ENCODE data around the gene KIRREL2.
"Not testable (repeated sequence)": the region's sequence is repeated elsewhere in the genome, so short reads cannot be mapped to it uniquely, and the experiment has no call there.

KIRREL2 gene

DNA sequence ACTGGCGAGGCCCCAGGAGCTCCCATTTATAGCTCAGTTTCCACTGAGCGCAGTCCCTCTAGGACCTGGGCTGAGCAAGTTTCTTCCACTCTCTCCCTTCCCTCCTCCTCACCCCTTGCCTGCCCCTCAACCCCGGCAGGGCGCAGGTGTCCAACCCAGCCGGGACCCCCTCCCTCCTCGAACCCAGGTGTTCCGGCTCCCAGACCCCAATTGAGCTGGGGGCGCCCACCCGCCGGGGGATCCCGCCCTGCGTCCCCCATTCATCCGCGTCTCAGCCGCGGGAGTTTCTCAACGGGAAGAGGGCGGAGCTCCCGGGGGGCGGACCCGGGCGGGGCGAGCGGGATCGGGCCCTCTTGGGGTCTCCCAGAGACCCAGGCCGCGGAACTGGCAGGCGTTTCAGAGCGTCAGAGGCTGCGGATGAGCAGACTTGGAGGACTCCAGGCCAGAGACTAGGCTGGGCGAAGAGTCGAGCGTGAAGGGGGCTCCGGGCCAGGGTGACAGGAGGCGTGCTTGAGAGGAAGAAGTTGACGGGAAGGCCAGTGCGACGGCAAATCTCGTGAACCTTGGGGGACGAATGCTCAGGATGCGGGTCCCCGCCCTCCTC, at the start of gene KIRREL2:
TSS of gene KIRREL2 (plus strand) at position 366 of the 604 bp plus-strand sequence. CDS start at position 575, 209 bp downstream.
- no peak for DNase-seq (ENCODE audit: low read depth in 2 of 2)

DNA sequence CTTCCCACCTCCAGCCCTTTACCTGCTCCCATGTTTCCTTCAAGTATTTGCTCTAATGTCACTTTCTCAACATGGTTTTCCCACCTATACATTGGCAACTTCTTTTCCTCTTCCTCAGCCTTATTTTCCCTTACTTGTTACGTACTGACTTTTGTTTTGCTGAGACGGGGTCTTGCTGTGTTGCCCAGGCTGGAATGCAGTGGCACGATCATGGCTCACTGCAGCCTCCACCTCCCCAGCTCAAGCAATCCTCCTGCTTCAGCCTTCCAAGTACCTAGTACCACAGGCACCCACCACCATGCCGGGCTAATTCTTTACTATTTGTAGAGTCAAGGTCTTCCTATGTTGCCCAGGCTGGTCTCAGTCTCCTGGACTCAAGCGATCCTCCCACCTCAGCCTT, 49.1 kb upstream of the KIRREL2 start:
- no peak for DNase-seq (ENCODE audit: low read depth in 2 of 2)

DNA sequence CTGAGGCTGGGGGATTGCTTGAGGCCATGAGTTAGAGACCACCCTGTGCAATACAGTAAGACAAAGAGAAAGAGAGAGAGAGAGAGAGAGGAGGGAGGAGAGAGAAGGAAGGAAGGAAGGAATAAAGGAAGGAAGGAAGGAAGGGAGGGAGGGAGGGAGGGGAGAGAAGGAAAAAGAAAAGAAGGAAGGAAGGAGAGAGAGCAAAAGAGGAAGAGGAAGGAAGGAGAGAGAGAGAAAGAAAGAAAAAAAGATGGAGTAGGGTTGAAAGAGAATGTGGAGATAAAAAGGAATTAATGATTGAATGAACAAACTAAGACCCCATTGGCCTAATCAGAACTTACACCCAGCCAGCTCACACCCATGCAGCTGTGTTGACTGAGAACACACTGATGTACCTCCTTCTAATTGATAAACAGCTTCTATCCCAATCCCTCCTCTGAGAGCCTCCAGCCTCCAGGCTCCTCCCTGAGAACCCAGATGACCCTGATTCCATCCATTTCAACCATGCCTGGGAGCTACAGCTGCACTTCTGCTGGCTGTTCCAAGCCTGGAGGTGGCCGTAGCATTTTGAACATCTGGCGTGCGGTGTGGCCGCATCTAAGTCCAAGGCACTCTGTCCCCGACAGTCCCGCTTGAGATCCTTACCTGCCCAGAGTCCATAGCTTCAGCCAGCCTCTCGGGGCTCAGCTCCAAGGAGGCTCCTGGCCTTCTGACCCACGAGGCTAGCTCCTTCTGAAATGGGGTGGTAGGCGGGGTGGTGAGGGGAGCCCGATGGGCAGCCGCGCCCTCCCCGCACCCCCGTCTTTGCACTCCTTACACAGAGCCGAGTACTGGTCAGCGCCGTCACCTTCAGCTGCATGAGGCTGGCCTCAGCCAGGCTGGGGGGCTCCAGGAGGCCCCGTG, 45.1 kb upstream of the KIRREL2 start:
- DNase-seq (ENCODE audit: low read depth in 2 of 2): no peak

DNA sequence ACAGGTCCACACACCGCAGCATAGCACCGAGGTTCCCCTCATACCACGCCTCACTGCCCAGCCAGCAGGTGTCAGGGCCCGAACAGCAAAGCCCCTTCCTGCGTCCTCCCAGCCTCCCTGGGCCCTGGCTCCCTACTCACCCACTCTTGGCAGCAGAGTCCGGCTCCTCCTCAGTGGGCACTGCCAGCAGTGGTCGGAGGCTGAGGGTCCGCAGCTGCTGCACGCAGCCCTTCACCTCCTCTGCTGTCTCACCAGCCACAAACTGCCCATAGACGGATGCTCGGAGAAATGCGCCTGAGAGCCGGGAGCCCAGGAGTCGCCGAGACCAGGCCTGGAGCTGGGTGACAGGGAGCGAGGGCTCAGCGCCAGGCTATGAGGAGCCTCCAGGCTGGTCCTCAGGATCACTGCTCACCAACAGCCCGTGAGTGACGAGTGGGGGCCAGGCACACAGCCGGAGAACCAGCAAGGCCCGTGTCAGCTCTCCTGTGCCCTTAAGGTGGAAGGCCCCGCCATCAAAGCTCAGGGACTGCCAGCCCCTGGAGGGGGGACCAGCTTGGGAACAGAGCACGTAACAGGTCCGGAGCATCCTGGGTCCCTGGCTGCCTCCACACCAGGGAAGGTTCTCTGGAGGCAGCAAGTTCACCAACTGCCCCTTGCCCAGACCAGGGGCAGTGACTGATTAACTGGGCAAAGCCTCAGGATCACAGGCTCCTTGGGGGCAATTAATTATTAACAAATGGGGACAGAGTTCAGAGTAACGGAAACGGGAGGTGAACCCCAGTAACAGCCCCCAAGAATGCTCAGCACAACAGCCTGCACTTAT, 44.3 kb upstream of the KIRREL2 start, which contains the start of gene PRODH2:
TSS of gene PRODH2 (minus strand) at position 626 of the 823 bp plus-strand sequence. CDS start at position 586, 40 bp downstream.
- DNase-seq (ENCODE audit: low read depth in 2 of 2): no peak

DNA sequence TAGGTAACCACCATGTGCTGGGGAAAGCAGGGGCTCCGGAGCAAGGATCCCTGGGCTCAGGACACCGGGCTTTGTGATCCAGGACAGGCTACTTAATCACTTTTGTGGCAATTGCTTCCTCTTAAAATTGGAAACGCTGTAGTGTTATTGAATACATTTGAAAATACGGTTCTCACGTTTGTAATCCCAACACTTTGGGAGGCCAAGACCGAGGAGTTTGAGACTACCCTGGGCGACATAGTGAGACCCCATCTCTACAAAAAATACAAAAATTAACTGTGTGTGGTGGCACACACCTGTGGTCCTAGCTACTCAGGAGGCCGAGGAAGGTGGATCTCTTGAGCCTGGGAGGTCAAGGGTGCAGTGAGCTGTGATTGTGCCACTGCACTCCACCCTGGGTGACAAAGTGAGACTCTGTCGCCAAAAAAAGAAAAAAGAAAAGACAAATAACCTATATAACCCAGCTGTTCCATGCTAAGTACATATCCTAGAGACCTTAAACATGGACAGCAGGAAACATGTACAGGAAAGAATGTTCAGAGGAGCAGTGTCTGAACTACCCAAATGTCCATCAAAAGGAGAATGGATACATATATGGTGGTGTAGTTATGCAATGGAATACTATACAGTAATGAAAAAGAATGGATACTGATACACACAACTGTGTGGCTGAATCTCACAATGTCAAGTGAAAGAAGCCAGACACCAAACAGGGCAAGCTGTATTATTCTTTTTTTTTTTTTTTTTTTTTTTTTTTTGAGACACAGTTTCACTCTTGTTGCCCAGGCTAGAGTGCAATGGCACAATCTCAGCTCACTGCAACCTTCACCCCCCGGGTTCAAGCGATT, 43.4 kb upstream of the KIRREL2 start:
- no peak for DNase-seq (ENCODE audit: low read depth in 2 of 2)

DNA sequence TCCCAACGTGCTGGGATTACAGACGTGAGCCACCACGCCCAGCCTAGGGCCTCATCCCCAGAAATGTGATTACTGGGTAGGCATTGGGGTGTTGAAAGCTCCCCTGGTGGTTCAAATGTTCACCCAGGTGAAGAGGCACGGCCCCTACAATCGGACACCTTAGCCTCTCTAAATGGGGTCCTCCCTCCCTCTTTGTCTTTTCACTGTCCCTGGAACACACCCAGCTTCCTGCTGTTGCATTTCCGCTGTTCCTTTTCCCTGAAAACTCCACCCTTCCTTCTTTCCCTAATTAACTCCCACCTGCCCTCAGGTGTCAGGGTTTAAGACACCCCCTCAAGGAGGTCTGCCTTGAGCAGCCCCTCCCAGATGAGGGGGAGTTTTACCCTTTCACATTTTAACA, 40.4 kb upstream of the KIRREL2 start:
- DNase-seq (ENCODE audit: low read depth in 2 of 2): no peak

DNA sequence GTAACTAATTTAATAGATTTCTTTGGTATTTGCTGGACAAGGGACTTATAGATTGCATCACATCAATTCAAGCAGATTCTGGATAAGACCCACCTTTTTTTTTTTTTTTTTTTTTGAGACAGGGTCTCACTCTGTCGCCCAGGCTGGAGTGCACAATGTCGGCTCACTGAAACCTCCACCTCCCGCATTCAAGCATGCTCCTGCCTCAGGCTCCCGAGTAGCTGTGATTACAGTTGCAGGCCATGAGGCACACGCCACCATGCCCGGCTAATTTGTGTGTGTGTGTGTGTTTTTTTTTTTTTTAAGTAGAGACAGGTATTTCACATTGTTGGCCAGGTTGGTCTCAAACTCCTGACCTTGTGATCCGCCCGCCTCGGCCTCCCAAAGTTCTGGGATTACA, 39.9 kb upstream of the KIRREL2 start:
- DNase-seq (ENCODE audit: low read depth in 2 of 2): no peak

DNA sequence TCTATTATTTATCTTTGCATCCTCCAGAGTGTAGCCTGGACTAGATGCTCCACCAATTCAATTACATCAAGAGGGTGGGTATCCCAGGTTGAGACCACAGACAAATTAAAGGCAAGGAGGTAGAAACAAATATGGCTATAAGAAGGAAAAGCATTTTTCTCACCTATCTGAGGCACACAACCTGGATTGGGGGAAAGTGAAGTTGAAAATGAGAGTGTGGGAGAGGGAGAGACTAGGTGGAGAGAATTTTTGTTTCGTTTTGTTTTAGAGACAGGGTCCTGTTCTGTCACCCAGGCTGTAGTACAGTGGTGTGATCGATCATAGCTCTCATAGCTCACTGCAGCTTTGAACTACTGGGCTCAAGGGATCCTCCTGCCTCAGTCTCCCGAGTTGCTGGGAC, 38.3 kb upstream of the KIRREL2 start:
- no peak for DNase-seq (ENCODE audit: low read depth in 2 of 2)

DNA sequence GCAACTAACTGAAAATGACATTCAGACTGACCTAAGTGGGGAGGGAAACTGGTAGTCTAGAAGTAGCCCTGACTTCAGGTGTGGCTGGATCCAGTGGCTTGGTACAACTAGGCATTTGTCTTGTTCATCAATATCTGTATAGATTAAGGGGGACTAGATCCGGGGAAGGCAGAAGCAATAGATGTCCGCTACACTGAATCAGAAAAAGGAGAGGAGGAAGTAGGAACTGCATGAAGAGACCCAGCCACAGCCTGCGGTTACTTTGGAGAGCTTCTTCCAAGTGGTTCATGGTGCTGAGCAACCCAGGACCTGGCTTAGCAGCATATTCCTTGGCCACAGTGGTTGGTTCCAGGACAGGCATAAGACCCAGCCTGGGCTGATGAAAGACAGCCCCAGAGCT, 34.1 kb upstream of the KIRREL2 start:
- no peak for DNase-seq (ENCODE audit: low read depth in 2 of 2)

DNA sequence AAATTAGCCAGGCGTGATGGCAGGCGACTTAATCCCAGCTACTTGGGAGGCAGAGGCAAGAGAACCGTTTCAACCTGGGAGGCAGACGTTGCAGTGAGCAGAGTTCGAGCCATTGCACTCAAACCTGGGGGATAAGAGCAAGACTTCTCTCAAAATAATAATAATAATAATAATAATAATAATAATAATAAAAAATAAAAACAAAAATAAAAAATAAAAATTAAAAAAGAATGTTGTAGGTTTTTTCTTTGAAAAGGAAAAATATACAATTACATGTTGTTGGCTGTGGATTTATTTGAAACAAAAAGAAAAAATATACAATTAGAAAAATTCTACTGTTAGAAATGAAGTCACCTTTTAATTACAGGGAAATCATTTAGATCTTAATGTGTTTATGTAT, 32.6 kb upstream of the KIRREL2 start:
- DNase-seq (ENCODE audit: low read depth in 2 of 2): no peak

DNA sequence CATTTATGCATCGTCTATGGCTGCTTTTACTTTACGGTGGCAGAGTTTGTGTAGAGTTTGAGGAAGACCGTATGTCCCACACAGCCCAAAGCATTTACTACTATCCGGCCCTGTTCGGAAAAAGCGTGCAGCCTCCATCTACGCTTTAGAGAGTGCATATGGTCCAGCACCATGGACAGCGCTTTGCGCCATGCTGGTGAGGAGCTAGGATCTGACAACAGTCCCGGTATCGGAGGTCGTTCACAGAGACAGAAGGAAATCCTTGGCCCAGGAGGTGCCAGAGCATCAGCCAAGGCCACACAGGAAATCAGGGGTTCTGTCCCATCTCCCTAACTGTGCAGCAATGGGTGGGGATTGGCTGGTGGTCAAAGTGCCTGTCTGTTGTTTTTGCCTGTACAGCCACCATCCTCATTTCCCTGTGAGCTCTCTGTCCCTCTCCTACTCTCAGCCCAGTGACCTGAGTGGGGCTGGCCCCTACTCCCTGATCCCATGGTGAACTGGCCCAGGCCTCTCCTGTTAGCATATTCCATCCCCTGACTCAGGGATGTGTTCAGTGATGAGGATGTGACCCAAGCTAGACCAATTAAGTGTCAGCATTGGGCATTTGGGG, 27.9 kb upstream of the KIRREL2 start:
- DNase-seq (ENCODE audit: low read depth in 2 of 2): peak; percentile 27 to 50

DNA sequence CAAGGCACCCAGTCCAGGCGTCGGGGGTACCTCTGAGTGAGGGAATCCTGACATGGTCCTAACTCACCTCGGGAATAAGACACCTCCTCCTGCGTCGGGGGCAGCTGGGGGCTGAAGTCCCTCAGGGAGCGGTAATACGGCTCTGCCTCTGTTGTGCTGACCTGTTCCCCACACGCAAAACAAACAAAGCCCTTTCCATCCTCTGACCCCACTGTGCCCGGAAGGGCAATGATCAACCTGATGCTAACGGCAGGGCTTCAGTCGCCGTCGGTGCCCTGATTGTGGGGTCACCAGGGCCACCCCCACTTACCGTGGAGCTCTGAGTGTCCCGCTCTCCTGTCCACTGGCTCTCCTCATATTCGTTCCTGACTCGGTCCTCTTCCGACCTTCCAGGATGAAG, 25.7 kb upstream of the KIRREL2 start:
- DNase-seq (ENCODE audit: low read depth in 2 of 2): no peak

DNA sequence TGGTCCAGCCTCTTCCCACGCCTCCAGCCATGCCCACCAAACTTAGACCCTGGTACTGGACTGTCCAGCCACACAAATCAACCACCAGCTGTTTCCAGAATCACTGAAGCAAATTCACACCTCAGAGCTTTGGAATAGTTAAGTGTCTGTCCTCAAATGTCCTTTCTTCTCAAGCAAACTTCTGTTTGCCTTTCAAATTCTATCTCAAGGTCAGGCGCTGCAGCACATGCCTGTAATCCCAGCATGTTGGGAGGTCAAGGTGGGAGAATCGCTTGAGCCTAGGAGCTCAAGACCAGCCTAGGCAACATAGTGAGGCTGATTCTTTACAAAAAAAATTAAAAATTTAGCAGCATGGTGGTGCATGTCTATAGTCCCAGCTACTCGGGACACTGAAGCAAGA, 24.7 kb upstream of the KIRREL2 start:
- no peak for DNase-seq (ENCODE audit: low read depth in 2 of 2)

DNA sequence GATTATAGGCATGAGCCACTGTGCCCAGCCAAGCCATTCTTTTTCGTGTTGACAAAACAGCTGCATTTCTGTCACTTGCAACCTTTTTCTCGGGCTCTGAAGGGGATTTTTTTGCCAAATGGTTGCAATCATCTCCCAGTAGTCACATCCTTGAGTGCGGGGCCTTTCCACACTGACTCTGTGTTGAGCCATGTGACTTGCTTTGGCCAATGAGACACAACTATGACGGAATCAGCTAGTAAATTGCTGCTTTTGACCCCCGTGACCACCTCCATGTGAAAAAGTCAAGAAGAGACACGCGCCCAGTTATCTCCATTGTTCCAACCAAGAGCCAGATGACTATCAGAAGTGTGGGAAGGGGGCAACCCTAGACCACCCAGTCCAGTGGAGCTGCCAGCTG, 22.7 kb upstream of the KIRREL2 start:
- DNase-seq (ENCODE audit: low read depth in 2 of 2): no peak

DNA sequence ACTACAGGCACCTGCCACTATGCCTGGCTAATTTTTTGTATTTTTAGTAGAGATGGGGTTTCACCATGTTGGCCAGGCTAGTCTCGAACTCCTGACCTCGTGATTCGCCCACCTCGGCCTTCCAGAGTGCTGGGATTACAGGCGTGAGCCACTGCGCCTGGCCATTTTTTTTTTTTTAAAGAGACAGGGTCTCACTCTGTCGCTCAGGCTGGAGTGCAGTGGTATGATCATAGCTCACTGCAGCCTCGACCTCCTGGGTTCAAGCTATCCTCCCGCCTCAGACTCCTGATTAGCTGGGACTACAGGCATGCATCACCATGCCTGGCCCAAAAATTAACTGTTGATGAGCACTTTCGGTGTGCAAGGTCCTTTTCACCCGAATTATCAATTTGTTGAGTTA, 20.6 kb upstream of the KIRREL2 start:
- DNase-seq (ENCODE audit: low read depth in 2 of 2): not testable (repeated sequence)

DNA sequence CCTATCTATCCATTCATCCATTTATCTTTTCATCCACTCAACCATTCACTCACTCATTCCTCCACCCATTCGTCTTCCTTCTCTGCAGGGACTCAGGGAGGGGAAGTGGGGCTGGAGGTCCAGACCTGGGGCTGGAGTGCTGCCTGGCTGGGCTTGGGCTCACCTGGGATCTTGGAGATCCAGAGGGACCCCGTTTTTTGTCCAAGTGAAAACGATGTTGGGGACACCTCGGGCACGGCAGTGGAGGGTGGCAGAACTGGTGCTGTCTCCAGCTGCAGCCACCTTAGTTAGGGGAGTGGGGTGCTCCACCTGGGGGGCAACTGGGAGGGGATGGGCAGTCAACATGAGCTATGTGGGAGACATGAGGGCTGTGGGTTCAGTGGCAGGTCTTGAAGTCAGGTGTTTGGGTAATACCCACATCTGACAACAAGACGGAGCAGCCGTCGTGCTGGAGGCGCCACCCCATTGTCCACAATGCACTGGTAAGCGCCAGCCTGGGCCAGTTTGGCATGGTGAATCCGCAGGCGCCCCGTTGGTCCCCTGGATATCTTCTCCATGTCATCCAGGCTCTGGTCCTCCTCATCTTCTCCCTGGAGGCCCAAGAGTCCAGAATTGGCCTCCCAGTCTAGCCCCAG, 14.6 kb upstream of the KIRREL2 start:
- DNase-seq (ENCODE audit: low read depth in 2 of 2): no peak

DNA sequence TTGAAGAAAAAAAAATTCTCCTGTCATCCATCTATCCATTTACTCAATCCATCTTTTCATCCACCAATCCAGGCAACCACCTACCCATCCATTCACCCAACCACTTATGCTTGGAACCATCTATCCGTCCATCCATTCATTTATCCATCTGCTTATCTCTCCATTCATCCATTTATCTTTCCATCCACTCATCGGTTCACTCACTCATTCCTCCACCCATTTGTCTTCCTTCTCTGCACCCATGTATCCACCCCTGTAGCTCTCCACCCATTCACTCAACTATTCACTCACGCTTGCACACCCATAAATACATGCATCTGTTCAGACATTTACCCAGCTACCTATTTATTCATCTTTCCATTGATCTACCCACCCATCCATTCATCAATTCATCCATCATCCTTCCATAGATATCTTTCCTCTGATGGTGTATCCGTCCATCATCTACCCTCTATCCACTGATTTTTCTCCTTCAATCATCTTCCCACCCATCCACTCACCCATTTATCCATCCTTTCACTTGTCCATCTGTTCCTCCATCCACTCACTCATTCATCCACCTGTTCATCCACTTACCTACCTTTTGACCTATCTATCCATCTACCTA, 13.9 kb upstream of the KIRREL2 start:
- DNase-seq (ENCODE audit: low read depth in 2 of 2): no peak

DNA sequence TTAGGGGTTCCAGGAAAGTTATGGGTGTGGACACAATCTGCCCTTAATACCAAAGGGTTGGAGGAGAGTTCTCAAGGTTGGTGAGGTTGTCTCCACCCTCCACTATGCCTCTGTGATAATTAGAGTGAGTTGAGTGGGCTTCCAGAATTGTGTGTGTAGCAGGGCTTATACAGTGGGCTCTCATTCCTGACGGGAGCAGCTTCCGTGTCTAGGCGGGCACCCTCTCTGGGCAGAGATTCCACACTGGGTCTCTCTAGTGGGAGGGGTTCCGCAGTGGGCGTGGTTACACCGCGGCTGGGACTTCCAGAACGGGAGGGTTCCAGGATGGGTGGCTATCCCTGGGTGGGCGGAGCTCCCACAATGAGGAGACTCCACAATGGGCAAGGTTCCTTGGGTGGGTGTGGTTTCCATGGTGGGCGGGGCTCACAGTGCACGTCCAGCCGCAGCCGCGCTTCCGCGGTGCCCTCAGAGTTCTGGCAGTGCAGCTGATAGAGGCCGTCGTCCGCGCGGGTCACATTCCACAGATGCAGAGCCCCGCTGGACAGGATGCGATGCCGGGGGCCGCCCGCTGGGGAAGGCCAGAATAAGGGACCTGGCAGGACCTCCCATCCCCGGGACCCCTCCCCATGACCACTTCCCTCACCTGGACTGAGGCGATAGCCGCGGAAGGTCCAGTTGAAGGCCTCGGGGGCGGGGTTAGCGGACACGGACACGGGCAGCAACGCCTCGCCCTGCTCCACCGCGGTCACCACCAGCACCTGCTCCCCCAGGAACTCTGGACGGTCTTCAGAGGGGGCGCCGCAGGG, 12.8 kb upstream of the KIRREL2 start:
- DNase-seq (ENCODE audit: low read depth in 2 of 2): no peak
